ENCODE measurements around the gene LAYN.

LAYN gene

DNA sequence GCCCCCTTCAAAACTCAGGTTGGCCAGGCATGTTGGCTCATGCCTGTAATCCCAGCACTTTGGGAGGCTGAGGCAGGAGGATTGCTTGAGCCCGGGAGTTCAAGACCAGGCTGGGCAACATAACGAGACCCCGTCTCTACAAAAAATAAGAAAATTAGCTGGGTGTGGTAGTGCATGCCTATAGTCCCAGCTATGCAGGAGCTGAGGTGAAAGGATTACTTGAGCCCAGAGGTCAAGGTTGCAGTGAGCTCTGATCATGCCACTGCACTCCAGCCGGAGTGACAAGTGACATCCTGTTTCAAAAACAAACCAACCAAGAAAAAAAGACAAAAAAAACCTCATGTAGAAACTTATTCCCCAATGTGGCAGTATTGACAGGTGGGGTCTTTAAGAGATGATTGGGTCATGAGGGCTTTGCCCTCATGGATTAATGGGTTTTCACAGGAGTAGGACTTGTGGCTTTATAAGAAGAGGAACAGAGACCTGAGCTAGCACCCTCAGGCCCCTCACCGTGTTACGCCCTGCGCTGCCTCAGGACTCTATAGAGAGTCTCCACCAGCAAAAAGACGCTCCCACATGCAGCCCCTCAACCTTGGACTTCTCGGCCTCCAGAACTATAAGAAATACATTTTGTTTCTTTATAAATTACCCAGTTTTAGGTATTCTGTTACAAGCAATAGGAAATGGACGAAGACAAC, 22.3 kb downstream of the LAYN start:
- no peak for DNase-seq

DNA sequence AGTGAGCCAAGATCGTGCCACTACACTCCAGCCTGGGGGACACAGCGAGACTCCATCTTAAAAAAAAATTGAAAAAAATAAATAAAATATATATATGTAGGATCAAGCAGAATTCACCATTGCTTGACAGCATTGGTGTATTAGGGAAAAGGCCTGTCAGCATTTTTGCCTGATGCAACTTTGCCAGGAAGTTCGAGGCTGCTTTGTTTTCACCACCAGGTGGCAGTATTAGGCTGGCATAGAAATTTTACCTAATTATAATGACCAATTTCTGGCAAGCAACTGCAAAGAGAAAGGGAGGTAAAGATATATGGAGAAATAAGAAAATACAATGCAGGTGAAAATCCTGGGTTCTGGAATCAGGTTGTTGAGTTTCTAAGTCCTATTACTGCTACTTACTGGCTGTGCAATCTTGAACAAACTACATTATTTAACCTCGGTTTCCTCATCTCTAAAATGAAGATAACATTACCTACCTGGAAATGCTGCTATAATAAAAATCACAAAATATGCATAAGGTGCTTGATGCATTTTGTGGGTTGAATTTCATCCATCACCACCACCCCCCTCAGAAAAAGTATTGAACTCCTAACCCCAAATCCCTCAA, 24.7 kb downstream of the LAYN start:
- DNase-seq, result peak; percentile 57

DNA sequence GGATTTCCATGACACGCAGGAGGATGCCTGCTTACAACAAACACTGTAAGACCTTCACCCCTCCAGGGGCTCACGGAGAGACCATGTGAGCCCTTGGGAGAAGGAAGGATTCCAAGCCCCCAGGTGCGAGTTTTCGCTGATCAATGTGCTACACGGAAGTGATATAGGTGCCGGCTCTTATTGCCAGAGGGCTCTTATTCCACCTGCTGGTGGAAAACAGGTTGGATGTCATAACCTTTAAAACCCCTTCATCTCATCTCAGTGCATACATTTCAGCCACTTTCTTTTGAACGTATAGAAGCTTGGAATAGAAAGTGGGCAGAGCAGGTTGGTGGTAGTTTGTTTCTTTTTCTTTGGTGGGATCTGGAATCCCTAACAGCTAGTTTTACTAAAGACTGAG, 25.8 kb downstream of the LAYN start:
- DNase-seq, result no peak

DNA sequence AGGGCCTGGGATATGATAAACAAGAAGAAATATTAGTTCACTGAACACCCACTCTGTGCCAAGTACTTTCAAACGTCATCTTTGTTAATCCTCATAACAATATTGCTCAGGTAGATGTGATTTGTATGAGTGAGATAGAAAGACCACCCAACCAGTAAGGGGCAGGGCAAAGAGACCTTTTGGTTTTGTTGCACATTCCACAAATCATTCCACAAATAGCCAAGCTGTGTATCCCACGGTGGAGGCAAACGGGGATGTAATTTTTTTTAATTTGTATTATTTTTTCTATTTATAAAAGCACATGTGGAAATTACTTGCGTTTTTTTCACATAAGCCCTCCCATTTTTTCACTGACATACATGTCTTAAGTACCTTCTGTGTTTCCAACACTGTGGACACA, 29.0 kb downstream of the LAYN start:
- no peak for DNase-seq

DNA sequence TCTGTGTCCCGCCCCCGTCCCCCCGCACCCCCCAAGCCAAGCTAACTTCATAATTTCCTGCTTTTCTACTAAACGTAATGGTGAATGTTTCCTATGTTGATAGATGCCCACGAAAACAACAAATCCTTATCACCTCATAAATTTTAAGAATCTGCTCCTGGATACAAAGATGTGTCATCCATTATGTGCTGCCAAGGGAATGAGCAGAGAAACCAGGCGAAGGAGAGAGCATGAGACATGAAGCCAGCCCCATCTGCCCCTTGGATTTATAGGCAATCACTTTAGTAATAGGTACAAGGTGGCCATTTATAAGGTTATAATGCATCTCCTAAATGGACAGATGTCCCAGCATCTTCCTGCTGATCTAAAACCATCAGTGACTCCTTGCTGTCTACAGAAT, 30.3 kb downstream of the LAYN start:
- no peak for DNase-seq

DNA sequence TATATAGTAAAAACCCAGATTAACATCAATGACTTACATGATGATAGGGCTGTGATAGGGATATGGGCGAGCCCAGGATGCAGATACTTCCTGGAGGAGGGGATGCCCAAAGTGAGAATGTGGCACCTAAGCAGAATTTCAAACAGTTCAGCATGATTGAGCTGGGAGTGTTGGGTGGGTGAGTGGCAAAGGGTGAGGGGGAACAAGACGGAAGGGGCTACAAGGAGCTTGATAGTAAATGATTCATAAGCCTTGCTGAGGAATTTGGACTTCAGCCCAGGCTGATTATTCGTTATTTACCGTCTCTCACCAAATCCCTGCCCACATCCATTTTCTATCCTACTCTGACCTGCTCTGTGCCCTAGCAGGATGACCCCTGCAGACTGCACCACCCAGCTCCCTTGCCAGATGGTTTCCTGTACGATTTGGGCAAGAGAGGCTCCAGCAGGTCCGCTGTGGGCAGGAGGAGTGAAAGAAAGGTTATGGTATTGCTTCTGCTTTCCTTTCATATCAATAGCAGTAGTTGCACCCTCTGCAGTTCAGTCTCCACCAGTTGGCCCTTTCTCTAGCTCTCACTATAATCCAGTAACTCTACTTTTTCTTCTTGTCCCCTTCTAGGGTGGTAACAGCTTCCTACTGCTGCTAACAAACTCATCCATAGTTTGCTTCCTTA, 31.4 kb downstream of the LAYN start:
- DNase-seq, result no peak

DNA sequence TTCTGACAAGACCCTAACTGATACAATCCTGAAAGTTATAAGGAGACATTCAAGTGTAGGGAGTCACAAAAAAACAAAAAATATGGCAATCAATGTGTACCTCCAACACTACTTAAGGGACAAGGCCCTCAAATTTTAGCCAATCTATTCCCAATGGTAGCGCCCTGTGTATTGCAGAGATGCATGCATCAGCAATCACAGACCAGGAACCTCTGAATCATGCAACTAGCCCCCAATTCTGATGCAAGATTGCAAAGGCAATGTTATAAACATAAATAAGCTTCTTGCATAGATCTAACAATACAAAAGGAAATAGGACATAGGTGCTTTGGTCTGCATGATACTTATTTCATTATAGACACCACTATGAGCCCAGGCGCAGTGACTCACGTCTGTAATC, 32.1 kb downstream of the LAYN start:
- no peak for DNase-seq

DNA sequence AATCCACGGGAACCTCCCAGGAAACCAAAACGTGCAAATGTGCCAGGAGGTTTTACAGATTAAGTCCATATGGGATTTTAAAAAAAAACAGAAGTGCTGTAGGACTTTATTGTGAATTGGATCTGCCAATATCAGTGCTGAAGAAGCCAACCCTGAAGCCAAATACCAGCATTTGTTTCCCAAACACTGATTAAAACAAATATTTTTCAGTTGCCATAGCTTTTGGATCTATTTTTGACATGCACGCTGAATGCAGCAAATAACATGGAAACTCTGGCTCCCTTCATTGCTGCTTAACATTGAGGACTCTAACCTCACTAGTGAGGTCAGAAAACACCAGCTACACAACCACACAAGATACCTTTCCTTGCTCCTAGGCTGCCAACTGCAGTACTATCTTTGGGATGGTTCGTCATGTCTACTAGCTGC, 33.3 kb downstream of the LAYN start:
- DNase-seq, result no peak

DNA sequence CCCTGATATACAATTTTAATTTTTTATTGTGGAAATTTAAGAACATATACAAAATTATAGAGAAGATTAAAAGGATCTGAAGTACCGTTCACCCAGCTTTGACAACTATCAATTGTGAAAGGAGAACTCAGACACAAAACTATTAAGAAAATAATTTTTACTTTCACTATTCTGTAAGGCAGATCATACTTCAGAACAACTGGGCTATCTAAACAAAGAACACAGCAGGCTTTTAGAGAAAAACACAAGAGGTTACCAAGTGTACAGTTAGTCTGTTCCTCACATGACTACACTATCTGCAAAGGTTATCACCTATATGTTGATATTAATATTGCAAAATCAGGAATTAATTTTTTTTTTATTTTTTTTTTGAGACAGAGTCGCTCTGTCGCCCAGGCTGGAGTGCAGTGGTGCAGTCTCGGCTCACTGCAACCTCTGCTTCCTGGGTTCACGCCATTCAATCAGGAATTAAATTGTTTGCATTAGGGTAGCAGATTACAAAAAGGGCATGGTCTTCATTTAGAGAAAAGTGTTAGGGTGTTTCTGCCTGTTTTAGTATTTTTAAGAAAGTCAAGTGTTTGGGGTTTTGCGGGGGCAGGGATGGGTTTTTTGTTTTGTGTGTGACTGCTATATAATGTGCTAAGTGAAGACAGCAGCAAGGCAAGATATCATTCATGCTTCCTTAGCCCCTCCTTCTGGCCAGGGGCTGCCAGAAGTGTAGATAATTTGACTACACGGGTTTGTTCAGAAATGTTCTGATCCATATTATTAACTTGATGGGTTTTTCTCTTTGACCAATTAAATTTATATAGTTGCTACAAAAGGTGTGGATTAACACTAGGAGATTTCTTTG, 34.1 kb downstream of the LAYN start:
- no peak for DNase-seq

DNA sequence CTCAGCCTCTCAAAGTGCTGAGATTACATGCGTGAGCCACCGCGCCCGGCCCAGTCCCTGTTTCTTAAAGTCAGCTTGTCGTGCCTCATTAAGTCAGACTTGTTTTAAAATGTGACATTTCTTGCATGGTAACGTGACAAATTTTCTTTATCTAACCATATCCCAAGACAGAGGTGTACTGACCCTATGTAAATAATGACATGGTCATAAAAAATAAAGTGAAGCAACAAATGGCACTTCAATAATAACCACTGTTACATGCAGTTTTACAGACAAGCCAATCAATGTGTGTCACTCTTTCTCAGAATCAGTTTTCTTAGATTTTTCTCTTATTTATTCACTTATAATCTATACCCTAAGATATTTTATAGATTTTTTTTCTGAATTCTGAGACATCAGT, 35.2 kb downstream of the LAYN start:
- no peak for DNase-seq

DNA sequence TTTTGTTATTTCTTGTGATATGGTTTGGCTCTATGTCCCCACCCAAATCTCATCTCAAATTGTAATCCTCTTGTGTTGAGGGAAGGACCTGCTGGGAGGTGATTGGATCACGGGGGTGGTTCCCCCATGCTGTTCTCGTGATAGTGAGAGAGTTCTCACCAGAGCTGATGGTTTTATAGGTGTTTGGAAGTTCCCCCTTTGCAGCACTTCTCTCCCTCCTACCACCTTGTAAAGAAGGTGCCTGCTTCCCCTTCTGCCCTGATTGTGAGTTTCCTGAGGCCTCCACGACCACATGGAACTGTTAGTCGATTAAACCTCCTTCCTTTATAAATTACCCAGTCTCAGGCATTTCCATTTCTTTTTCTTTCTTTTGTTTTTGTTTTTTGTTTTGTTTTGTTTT, 37.3 kb downstream of the LAYN start:
- DNase-seq, result no peak

DNA sequence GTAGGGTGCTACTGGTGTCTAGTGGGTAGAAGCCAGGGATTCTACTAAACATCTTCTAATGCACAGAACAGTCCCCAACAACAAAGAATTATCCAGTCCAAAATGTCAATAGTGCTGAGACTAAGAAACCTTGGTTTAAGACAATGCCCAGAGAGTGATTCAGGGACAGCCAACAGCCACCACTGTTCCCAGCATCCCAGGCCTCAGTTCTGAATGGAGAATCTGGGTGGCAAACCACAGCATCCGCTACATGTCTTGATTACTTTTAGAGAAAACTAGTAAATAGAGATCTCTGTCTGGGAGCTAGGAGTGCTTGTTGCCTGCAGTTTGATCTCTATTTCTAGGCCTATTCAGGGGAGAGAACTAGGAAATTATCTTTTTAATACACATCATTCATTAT, 40.8 kb downstream of the LAYN start:
- DNase-seq, result no peak

DNA sequence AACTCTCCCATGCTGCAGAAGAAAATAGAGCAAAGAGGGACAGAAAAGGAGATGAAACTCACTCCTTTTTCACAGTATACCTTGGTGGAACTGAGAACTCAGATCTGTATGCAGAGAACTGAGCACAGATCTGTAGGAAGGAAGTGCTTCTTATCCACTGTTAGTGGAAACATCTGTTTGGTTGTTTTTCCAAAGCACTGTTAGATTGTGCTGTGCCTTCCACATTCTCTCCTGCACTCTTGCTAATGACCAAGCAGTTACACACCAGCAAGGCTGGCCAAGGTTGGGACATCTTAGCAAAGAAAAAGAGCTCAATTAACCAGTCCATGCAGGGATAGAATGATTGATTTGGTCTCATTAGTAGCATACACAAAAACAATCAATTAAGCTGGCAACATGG, 41.6 kb downstream of the LAYN start:
- no peak for DNase-seq

DNA sequence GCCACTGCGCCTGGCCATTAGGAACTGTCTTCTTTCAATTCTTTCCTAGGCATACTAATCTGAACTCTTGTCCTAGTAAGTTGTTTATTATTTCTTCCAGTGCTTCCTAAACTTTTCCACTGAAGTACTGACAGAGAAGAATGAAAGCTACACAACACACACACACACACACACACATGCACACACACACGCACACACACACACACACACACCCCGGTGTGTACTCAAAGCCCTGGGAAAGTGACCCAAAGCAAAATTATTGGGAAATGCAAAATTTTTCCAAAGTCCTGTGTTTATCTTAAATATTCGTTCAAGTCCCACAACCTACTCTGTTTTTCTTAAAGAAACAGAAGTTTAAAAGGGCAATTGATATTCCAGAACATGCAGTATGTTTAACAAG, 42.4 kb downstream of the LAYN start:
- no peak for DNase-seq

DNA sequence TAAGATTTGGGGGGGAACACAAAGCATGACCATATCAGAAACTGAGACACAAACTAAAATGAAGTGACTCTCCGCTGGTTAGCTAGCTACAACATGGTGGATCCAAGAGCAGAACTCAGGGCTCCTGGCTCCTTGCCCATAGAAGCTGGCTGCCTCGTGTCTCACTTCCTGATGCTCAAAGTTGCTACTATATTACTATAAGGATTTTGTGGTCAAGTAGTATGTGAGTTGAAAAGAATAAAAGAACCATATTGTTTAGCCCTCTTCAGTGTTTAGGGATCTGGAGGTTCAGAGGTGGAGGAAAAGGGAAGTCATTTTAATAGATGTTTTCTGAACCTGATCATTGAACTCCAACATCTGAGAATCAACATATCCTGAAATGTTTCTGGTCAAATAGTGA, 44.9 kb downstream of the LAYN start:
- DNase-seq, result no peak

DNA sequence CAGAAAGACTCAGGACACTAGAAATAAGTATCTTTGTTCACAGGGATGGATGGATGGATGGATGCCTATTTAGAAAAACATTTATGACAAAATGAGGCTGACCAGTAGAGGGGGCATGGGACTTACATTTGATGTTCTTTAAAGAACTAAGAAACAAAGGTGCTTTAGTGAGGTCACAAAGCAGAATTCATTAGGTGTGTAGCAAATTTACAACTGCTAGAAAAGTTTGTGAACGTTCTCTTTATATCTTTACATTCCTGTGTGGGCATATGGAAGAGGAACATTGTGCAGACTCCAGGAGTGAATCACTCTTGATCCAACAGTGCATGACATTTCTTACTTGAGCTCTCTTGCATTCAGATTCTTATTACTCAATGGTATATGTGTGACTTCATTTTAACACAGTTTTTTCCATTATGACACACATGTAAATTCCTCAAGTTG, 45.9 kb downstream of the LAYN start:
- DNase-seq, result peak; percentile 78

DNA sequence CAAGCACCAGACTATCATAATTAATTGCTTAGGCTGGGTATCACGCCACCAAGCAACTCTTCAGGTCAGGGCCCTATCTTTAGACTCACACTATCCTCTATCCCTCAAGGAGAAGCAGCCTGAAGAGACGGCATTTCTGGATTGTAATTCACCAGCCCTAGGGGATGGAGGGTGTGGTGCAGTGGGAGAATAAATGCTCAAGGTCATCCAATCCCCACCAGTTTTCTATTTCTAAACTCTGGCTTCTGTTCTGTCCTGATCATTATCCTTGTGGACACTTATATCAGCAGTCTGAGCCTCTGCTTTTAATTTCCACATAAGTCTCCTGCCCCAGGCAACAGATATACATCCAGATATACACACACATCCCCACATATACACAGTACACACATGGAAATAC, 48.6 kb downstream of the LAYN start:
- DNase-seq, result no peak

DNA sequence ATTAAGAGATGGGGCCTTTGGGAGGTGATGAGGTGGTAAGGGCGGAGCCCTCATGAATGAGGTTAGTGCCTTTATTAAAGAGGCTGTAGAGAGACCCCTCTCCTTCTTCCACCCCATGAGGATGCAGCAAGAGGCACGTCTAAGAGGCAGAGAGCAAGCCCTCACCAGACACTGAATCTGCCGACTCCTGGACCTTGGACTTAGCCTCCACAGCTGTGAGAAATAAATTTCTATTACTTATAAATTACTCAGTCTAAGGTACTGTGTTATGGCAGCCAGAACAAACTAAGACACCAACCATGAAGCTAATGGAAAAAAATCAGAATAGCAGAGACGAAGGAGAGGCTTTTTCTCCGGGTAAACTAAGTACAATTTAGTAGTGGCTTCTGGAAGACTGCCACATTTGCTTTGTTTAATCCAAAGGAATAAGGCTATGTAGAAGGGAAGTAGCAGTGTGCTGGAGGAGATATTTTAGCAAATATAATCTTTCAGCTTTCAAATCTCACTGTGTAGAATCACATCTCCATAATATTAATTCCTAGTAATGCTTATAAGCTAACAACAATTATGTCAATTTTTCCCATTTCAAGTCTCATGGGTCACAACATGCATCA, 49.5 kb downstream of the LAYN start:
- no peak for DNase-seq

DNA sequence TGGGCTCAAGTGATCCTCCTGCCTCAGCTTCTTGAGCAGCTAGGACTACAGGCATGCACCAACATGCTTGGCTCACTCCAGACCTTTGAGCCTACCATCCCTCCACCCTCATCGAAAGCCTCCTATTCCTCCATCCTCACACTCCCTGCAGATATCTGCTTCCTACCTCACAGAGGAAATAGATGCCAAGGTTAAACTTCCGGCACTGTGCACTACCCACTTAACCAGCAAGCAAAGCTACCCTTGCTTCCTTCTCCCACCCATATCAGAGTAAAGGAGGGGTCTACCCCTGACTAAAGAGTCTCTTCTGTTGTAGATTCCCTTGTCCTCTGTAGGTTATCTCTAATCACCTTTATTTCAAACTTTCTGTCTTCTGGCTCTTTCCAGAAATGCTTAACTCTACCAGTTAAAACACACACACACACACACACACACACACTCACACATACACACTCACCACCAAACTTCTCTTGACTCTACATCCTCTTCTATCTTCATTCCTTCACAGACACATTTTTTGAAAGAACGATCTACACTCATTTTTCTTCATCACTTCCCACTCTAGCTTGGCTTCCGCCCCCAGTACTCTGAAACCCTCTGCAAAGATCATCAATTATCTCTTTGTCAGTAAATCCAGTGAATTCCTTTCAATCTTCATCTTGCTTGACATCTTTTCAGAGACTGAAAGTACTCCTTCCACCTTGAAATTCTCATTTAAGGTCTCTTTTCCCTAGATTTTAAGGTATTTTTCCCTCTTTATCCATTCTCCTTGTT, 50.9 kb downstream of the LAYN start:
- no peak for DNase-seq

DNA sequence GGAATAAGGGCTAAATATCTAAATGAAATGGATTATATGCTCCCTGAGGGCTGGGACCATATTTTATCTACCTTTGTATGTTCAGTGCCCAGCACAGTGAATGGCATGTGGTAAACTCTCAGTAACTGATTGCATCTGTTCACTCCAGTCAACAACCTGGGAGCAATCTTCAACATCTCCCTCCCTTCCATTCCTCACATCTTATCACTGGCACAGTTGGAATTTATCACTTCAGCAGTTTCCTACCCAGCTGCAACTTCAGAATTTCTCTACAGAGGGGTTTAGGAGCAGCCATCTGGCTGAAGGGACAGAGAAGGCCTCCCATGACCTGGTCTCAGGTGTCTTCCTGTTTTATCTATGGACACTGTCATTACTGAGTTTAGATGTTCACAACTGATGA, 52.0 kb downstream of the LAYN start:
- no peak for DNase-seq

DNA sequence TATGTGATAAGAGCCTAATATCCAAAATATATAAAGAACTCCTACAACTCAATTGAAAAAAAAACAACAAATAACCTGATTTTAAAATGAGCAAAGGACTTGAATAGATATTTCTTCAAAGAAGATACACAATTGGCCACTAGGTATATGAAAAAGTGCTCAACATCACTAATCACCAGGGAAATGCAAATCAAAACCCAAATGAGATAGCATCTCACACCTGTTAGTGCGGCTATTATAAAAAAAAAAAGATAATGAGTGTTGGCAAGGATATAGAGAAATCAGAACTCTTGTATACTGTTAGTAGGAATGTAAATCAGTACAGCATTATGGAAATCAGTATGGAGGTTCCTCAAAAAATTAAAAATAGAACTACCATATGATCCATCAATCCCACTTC, 55.8 kb downstream of the LAYN start:
- DNase-seq, result no peak

DNA sequence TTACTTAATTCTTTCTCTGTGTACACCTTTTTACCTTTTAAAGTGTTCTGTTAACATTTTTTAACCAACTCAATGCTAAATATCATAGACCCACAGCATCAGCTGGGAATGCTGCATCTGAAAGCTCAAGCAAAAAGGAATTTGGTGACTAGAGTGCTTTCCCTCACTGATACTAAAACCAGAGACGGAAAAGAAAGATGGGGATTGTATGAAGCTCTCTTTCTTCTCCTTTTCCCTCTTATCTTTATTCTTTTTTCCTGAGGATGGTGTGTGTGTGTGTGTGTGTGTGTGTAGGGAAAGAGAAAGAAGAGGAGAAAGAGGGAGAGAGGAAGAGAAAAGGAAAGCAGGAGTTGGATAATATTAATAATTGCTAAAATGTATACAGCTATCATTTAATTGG, 57.6 kb downstream of the LAYN start:
- no peak for DNase-seq
